Stimulated activated CD4-positive, alpha-beta T cell treated with anti-CD3 and anti-CD28 coated beads, TNF-alpha, amount 100 ng/mL, for 24 hours (primary cell): ENCODE data around the gene CC2D1A.

Source experiments
- DNase-seq, 3 experiments: peaks; one replicate each; pipeline ENCODE4 v3.0.0-alpha.2; 2020; ENCODE audit warnings: low read depth in 3 of 3

CC2D1A gene

DNA sequence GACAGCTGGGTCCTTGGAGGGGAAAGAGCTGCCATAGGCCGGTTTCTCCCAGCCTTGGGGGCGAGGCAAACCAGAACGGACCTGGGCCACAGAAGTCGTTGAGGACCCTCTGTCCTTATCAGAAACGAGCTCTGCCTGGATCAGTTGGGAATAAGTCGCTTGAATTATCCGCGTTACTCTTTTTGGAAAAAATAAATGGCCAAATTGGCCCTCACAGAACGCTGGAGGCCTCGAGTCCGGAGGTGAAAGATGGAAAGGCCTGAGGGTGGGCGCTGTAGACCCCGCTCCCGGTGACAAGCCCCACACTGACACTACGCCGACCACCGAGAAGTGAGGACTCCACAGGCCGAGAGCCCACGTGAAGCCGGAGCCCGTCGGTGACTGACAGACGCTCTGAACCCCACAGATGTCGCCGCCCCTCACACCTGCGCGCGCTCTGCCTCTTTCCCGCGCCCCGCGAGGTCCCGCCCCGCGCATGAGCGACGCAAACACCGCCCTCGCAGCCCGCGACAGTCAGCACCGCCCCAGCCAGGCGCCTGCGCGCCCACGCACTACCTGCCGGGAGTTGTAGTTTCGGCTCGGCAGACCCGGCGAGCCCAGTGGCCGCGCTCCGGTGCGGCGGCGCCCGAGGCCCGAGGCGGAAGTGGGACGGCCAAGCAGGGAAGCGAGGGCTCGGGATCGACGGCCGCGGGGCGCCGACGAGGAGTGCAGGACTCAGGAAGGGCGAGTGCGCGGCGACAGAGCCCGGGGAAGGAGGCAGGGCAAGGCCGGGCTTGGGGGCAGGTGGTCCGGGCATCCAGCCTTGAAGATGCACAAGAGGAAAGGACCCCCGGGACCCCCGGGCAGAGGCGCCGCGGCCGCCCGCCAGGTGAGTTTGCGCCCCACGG, at the start of gene CC2D1A, which contains the start of gene BRME1:
Gene CC2D1A (plus strand): TSS at position 568 of the 887 bp plus-strand sequence. CDS start 241 bp downstream, at position 809.
Gene BRME1 (minus strand): TSS at position 484 of the 887 bp plus-strand sequence. CDS start 1,225 bp downstream, outside the sequence.
- peak; percentile 92 to 95 (median 95) for DNase-seq

DNA sequence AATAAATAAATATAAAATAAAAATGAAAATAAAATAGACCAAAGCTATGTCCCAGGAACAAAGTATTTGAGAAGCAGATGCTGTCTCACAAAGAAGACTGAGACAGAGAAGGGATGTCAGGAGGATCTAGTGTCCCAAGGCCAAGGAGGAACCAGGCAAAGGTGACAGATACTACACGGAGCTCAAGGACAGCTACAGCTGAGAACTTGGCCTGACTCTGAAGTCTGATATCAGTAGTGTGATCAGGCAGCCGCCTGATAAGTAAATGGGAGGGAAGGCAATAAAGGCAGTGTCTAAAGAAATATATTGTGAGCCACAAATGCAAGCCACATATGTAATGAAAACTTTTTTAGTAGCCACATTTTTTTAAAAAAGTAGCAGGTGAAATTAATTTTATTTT, 49.5 kb upstream of the CC2D1A start:
- DNase-seq, result no peak

DNA sequence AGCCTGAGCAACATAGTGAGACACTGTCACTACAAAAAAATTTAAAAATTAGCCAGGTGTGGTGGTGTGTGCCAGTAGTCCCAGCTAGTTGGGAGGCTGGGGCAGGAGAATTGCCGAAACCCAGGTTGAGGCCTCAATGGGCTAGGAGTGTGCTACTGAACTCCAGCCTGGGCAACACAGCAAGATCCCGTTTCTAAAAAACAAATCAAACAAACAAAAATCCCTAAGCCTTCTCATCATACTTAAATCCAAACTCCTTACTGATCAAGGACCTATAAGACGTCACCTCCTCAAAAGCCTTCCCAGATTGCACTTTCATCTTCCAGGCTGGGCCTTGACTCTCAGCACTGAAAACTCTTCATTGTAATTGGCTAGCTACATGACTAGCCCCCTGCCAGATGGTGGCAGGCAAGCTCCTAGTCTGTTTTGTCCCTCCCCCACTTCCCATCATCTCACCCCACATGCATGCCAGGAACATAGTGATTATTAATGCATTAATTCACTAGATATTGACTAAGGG, 46.6 kb upstream of the CC2D1A start:
- DNase-seq, result no peak

DNA sequence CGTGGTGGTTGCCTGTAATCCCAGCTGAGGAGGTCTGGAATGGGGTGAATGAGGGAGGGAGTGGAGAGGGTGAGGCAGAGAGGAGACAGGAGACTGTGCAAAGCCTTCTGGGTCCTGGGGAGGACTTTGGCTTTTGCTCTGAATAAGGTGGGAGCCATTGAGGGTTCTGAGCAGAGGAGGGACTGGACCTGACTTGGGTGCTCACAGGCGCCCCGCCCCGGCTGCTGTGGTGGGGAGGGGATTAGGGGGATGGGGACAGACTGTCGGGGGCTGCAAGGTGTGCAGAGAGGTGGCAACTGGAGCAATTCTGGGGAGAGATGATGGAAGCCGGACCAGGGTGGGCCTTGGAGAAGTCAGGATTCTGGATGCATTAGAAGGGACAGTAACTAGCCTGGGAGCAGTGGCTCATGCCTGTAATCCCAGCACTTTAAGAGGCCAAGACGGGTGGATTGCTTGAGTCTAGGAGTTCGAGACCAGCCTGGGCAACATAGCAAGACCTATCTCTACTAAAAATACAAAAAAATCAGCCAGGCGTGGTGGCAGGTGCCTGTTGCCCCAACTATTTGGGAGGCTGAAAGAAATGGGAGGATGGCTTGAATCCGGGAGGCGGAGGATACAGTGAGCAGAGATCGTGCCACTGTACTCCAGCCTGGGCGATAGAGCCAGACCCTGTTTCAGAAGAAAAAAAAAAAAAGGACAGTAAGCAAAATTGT, 45.2 kb upstream of the CC2D1A start:
- no peak for DNase-seq

DNA sequence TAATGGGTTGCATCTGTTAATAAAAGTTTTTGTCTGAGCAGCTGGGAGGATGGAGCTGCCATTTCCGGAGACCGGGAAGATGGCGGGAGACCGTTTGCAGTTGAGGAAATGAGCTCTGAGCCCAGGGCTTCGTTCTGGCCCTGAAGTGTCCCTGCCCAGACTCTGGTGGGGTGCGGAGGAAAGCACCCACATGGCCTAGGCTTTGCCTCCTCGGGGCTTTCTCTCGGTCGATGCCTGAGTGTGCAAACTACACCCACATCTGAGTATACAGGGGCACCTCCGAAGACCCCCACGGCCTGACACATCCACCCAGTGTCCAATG, 44.6 kb upstream of the CC2D1A start:
- no peak for DNase-seq

DNA sequence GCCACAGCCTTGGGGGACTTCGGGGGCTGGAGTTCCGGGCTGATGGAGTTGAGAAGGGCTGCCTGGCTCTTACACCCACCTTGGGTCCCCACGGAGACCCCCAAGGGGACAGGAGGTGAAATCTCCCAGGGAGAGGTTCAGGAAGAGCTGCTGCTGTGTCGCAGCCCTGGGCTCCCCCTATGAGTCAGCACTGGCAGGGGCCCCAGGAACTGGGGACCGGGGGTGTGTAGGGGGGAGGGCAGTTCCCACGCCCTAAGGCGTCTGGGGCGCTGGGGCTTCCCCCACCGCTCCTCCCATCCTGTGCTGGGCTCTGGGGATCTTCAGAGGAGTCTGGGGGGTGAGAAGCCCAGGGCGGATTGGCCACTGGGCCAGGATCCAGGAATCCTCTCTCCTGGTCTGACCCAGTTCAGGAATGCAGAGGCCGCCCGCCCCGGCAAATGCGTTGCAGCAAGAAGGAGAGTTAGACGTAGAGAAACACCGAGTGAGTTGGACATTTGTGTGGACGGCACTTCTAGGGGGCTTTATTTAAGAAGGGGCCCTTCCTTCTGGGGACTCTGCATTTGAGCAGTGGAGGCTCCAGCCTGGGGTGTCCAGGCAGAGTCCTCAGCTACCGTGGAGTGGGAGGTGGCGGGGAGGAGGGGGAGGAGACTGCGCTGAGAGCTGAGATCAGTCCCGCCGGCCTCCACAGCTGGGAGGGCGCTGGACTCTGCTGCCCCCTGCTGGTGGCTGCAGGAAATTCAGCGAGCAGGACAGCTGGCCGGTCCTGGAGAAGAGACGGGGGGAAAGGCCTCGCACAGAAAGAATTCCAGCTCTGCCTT, 44.1 kb upstream of the CC2D1A start:
- peak; percentile 79 to 87 (median 81) for DNase-seq

DNA sequence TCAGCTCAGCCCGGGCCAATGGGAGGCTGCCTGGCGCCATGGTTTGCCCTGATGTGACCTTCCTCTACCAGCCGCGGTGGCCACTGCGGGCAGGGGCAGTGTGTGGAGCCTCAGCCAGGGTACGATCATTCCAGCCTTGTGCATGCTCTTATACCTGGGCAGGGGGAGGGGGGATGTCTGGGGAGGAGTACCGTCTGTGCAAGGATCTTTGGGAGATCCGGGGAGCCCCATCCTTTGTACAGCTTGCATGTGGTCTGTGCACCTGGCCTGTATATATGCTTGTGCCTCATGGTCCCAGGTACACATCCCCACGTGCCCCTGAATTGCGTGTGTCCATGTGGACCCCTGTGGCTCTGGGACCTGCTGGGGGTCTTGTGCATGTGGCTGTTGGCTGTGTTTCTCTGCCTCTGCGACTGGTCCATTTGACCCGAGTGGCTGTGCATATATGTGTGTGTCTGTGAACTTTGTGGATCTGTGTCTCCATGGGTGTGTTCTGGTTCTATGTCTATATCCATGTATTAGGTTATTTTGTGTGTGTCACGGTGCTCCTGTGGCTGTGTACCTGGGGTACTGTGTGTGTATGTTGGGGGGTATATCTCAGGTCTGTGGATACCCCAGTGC, 41.8 kb upstream of the CC2D1A start:
- no peak for DNase-seq

DNA sequence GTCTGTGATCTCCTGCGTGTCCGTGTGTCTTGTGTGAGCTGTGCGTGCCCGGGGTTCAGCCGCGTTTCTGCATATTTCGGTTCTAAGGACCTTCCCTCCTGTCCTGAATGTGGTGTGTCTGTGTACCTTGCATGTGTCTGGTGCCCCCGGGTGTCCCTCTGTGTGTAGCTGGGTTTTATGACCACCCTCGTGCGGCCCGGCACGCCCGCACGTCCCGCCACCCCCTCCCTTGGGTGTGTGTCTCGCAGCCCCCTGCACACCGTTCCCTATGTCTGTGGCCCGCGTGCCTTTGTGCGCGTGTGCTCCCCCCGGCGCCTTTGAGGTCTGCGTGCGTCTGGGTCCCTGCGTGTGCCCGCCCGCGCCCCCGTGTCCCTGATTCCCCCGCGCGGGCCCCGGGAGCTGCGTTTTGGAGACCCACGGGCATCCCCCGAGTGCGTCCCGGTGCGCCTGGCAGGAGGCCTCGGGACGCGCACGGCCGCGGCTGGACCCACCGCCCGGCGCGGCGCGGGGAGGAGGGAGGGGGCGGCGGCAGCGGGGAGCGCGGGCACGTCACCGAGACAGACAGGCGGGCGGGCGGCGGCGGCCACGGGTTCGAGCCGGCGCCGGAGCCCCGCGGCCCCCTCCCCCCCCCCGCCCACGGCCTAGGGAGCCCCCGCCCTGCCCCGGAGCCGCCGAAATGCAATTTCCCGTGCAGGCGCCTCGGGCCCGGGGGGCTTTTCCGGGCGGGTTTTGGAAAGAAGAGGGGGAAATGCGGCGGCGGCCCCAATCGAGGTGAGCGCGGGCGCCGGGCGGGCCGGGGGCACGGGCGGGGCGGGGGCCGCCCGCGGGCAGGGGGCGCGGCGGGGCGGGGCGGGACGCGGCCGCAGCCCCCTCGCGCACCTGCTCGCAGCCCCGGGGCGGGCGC, 41.1 kb upstream of the CC2D1A start:
- no peak for DNase-seq

DNA sequence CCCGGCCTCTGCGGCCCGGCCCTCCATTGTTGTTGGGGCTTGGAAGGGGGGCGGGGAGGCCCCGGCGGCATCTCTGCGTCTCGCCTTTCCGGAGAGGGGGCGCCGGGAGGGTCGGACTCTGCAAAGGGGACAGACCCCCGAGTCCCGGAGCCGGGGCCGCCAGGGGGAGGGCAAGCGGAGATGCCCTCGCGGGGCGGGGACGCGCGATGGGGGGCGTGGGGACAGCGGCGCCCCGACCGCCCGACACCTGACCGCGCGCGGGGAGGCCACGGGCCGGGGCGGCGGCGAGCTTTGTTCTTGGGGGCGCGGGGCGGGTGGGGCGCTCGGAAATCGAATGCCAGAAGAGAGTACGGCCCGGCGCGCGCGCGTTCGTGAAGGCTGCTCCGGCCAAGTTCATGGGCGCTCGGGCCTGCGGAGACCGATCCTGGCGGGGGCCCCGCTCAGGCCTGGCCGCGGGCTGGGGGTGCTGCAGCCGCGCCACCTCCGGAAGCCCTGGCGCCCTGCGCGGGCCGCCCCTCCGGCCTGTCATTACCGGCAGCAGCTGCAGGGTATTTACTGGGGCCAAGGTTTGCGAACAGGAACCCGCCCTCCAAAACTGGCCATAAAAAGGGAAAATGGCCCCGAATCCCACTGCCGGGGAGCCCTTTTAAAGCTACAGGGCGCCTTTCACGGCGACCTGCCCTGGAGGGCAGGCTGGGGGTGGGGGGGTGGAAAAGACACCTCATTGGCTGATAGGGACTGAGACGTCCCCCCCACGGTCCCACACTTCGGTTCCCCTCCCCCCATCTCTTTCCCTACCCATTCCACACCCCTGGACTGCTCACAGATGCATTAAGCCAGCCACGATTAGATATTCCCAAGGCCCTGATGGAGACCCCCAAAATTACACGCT, 40.2 kb upstream of the CC2D1A start:
- no peak for DNase-seq

DNA sequence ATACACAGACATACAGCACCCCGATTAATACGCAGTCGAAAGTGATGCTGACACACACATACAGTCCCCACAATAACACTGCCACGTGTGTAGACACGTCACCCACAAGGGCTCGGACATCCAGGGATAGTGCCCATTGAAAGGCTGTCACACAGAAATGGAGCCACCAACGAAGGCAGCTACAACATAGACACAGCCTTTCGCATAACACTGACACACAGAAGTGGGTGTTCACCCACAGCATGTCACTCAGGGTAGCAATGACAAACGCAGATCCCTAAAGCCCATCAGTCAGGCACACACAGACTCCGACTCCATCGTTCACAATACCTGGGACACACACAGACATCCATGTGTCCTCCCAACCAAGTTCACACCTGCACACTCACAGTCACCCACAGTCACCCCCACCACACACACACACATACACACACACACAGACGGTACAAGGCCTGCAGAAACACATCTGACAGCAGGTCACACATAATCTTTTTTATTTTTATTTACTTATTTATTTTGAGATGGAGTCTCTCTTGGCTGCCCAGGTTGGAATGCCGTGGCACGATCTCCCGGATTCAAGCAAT, 39.4 kb upstream of the CC2D1A start:
- no peak for DNase-seq

DNA sequence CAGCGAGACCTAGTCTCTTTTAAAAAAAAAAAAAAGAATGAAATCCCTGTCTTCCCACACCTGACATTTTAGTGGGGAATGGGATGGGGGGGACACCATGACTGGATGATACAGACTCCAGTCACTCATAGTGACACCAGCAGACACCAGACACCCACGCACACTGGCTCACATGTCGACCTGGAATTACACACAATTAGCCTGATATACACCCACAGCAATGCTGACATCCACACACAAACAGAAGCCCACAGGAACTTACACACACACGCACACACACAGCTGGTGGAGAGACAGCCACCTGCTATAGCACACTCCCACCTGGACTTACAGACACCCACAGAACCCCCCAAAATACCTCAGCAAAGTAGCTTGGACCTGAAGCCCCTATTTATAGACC, 37.3 kb upstream of the CC2D1A start:
- DNase-seq, result no peak

DNA sequence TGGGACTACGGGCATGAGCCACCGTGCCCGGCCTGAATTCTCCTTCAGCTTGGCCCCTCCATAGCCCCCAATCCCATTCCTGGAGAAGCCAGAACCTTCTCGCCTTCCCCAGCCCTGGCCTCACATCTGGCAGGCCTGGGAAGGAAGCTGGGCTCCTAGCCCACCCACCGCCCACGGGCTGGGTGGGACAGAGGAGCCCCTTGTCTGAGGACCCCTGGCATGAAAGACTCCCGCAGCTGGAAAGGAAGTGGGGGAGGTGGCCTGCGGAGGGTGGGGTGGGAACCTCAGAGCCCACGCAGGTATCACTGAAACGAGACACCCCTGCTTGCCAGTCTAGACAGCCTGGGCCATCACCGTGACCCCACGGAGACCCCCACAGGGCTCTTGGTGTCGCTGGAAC, 36.7 kb upstream of the CC2D1A start:
- no peak for DNase-seq

DNA sequence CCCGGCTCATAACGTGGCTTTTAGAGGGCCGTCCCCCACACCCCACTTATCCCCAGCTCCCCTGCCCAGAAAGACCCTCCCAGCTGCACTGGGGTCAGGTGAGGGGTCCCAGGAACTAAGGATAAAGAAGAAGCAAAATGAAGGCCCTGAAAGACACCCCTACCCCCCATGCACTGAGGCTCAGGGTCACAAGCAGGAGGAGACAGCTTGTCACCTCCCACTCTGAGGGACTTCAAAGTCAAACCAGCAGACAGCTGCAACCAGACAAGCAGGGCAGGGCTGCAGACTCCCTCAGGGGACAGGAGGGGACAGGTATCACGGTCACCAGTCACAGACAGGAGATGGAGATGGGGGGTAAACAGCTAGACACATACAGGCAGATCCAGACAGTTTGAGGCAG, 35.1 kb upstream of the CC2D1A start:
- DNase-seq, result no peak

DNA sequence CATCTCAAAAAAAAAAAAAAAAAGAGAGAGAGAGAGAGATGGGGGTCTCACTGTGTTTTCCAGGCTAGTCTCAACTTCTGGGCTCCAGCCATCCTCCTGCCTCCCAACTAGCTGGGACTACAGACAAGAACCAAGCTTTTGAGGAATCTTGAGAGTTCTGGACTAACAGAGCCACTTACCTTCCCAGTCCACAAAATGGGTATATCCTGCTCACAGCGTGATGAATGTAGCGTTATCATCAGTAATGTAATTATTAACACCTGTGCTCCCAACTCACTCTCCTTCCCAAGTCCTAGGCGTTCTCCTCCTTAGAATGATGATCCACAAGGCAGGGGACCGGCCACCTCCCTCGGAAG, 33.7 kb upstream of the CC2D1A start:
- DNase-seq, result no peak

DNA sequence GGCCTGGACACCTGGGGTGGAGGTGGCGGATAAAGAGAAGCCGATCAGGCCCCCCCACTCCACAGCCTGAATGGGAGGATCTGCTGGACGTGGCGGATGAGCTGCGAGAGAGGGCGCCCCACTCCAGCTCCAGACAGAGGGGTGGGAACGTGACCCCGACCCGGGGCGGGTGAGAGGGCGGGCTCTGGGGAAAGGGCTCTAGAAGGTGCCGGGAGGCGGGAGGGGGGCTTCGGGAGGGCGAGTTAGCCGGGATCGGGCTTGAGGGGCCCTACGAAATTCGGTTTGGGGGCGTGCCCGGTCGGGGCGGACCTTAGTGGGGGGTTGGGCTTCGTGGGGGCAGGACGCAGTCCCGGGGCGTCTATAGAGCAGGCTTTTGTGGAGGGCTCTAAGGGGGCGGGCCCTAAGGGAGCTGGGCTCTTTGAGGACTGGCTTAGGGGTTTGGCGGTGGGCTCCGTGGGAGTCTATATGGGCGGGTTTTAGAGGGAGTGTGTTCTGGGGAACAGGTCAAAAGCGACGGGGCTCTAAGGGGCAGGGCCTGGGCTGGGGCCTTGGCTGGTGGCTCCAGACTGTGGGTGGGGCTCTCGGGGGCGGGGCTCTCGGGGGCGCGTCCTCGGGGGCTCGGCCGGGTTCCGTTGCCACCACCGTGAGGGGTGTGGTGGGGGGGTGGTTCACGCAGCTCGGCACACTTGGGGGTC, 33.2 kb upstream of the CC2D1A start:
- DNase-seq, result no peak

DNA sequence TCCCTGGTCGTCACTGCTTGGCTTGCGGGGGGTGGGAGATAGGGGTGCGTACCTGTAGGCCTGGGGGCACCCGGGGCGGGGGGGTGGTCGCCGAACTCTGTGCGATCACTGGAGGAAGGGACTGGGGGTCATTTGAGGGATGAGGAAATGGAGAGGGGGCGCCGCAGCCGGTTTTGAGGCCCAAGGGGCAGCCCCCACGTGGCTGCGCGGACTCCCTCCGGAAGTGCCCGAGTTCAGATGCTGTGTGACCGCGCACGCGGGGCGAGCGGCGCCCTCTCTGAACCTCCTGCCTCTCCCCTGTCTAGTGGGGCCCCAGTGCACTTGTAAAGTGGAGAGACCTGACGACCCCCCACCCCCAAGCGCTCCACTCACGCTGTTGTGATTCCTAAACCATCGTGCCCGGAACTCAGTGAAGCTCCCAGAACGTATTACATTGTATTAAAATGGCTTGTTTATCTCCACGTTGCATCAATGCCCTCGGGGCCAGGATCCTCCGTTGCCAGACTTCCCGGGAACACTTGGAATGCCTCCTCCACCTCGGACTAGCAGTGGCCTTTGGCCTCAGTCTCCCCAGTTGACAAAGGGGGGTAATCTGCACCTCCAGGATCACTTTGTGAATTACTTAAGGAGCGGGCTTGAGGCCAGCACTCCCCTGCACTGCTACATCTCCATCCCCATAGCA, 32.0 kb upstream of the CC2D1A start:
- no peak for DNase-seq

DNA sequence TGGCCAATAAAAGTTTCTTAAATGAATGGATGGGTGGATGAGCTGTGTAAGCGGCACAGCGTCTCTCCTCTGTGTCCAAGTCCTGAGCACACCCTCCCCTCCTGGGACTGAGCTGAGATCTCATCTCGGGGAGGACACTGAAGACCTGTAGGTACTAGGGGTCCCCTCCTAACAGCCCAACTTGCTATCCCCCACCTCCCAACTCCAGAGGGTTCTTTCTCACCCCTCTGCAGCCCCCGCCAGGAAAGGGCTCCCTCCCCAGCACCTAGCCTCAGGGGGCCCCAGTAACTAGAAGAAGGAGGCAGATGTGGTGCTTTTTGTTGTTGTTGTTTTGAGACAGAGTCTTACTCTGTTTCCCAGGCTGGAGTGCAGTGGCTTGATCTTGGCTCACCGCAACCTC, 30.2 kb upstream of the CC2D1A start:
- no peak for DNase-seq

DNA sequence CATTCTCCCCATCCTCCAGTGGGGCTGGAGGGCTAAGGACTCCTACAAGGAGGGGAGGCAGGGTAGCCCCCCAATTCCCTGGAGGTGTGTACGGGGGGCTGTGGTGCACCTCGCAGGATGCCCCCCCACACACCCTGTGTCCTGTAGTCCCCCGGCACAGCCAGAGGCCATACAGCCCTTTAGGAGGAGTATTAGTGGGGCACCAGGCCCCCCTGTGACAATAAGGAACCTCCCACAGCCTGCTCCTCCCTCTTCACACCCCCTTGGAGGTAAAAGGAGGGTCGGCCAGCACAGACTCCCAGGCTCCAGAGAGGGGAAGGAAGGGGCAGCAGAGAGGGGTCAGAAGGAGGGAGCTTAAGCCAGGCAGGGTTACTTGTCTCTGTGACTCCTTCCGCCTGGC, 29.2 kb upstream of the CC2D1A start, which contains the start of gene NANOS3:
Gene NANOS3 (plus strand): TSS at position 301 of the 400 bp plus-strand sequence. CDS start 115 bp downstream, outside the sequence.
- DNase-seq, result no peak
